Choroid plexus epithelial cell (primary cell): ENCODE results near the gene KRT4.

Experiments used
- DNase-seq: peaks from one replicate; pipeline ENCODE4 v3.0.0-alpha.2; 2010; ENCODE audit warnings: low read depth
- H3K4me3 ChIP-seq: 2 replicates; pipeline ENCODE4 v1.5.1; 2011; ENCODE audit warnings: low read depth, mild to moderate bottlenecking, control low read depth, low read length, moderate library complexity
- TF ChIP-seq, protein P1 (sequence below): conservative IDR thresholded peaks from 2 replicates; pipeline ENCODE4 v1.5.1; 2011; ENCODE audit warnings: low read depth, mild to moderate bottlenecking, control low read depth, inconsistent platforms, low read length, moderate library complexity

KRT4 gene

DNA sequence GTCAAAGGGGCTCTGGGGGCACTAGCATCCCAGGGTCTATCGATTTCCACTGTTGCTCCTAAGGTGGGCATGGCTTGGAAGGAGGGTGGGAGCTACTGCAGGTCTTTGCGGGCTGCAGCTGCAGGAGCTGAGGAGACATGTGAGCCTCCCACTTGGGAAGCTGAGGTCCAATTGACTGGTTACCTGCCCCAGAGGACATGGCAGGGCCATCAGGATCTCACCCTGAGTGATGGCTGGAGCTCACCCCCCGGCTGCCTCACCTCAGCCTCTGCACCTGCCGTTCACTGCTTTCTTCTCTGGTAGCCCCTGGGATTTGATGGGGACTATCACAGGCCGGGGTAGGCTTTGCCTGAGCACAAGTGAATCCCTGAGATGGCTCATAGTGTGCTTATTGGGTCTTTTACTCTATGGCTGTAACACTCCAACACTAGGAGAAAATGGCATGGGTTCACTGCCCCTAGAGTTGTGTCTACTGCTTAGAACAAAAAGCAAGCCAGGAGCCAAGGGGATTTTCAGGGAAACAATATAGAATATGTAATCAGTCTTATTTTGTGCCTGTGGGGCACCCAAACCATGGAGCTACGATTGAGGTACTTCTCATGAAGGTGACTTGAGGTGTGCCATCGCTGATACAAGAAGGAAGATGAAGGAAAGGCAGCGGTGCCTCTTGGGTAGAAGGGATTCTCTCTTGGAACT is 3.2 kb upstream of the KRT4 start:
- no peak for DNase-seq
- no peak overlapping the region for H3K4me3 ChIP-seq
- TF ChIP-seq, protein P1, sequence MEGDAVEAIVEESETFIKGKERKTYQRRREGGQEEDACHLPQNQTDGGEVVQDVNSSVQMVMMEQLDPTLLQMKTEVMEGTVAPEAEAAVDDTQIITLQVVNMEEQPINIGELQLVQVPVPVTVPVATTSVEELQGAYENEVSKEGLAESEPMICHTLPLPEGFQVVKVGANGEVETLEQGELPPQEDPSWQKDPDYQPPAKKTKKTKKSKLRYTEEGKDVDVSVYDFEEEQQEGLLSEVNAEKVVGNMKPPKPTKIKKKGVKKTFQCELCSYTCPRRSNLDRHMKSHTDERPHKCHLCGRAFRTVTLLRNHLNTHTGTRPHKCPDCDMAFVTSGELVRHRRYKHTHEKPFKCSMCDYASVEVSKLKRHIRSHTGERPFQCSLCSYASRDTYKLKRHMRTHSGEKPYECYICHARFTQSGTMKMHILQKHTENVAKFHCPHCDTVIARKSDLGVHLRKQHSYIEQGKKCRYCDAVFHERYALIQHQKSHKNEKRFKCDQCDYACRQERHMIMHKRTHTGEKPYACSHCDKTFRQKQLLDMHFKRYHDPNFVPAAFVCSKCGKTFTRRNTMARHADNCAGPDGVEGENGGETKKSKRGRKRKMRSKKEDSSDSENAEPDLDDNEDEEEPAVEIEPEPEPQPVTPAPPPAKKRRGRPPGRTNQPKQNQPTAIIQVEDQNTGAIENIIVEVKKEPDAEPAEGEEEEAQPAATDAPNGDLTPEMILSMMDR: no peak

DNA sequence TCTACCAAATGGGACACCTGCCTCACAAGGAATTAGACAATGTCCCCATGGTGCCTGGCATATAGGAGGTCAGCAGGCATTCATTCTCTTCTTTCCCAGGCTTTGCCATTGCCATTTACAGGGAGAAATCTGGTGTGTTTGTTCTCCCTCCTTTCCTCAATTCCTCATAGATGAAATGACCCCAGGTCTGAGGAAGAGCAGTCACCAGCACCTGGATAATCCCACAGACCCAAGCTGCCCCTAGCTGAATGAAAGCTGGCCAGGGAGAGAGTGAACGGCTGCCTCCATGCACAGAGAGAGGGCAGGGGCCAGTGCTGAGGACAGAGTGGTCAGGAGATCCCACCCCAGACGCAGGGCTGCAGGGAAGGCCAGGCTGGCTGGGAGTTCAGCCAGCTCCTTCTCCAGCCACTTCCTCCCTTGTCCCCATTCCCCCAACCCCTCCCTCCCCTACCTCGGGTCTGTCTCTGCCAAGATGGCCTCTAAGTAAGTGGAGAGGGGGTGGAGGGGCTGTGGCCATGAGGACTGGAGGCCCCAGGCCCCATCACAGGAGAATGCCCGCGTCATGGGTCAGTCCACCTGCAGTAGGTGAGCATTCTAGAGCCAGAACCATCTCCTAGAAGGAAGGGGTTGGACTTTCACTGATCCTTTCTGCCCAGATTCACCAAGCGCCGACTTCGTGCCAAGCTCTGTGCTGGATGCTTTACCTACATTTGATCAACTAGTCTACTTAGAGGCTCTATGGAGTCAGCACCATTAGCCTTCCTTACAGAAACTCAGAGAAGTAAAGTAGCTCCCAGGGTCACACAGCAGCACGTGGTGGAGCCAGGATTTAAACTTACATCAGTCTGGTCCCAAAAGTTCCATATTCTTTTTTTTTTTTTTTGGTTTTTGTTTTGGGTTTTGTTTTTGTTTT is 2.0 kb upstream of the KRT4 start:
- no peak overlapping the region for H3K4me3 ChIP-seq
- TF ChIP-seq, protein P1: no peak
- DNase-seq: no peak

DNA sequence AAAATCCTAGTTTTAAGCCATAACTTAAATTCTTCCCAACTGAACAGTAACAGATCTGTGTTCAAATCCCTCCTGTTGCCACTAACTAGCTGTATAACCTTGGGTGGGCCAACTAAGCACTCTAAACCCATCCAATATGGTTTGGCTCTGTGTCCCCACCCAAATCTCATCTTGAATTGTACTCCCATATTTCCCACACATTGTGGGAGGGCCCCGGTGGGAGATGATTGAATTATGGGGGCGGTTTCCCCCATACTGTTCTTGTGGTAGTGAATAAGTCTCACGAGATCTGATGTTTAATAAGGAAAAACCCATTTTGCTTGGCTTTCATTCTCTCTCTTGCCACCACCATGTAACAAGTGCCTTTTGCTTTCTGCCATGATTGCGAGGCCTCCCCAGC is 1.2 kb upstream of the KRT4 start:
- no peak overlapping the region for H3K4me3 ChIP-seq
- TF ChIP-seq, protein P1: no peak
- DNase-seq: no peak

DNA sequence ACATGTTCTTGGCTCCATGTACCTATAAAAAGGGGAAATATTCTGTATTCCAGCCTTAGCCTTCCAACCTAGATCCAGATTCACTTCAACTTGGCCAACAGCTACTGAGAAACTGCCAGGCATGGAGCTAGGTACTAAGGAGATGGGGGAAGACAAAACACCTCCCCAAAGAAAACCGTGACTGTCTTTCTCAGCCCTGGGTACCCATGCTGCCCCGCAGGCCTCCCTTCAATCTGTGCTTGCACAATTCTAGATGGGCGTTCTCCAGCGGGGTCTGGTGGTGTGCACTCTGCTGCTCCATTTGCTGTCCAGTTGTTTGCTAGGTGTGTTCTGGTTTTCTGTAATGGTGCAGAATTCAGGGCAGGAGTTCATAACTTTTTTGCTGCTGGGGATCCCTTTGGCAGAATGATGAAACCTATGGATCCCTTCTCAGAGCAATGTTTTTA is 817 bp upstream of the KRT4 start:
- H3K4me3 ChIP-seq: no peak overlapping the region
- TF ChIP-seq, protein P1: no peak
- no peak for DNase-seq

DNA sequence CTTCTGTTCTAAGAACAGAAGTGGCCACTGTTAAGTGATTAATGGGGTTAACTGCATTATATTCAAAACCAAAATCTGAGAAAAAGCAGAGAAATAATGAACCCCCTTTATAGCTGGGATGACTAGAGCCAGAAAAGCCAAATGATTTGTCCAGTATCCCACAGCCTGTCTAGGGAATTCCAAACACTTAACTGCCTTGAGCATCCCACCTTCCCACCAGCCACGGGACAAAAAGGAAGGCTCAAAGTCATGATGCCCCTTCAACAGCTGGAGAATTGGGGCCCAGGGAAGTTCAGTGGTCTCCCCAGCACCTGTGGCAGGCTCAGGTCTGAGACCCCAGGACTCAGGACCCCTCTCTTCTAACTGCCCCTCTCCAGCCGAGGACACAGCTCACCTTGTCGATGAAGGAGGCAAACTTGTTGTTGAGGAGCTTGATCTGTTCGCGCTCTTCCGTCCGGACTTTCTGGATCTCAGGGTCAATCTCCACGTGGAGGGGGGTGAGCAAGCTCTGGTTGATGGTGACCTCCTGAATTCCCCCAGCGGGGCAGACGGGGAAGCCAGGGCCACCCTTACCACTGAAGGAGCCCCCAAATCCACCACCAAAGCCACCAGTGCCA is 605 bp downstream of the KRT4 start:
- no peak overlapping the region for H3K4me3 ChIP-seq
- DNase-seq: no peak
- TF ChIP-seq, protein P1: no peak

DNA sequence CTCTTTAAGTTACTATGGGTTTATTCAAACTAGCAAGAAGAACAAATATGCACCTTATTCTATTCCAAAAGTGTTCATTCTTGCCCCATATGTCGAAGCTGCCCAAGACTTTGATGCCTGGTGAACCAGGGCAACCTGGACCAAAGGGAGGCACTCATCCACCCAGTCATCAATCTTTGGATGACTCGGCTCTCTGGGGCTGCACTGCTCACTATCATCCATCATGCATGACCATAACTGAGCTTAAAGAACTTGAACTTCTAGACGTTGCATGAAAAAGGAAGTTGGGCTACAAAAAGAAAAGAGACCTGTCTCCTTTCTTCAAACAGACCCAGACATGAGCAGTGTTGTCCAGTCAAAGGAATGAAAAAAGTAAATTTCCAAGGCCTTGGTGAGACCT is 1.2 kb downstream of the KRT4 start:
- H3K4me3 ChIP-seq: no peak overlapping the region
- TF ChIP-seq, protein P1: no peak
- no peak for DNase-seq
